ENCODE measurements around the gene SENP3.

- TF ChIP-seq EZH2 (IDR thresholded peaks at IDR 0.05; ENCODE audit: insufficient read depth, poor library complexity, severe bottlenecking): no peak
- TF ChIP-seq EZH2phosphoT487 (IDR thresholded peaks at IDR 0.05; ENCODE audit: insufficient read depth, low read depth): no peak
Observed at GRCh38 chr17:7523033-7523432, 38.7 kb upstream of the SENP3 start.
